GM12878 (cell line): Measurements from ENCODE around the gene SCARB1.

Source experiments
- CHD4 ChIP-seq: fragments of 200-600 bp; sonication (generic); IDR thresholded peaks from 2 replicates; pipeline ENCODE4 v1.6.1; 2016; ENCODE audit warnings: mild to moderate bottlenecking
- HDAC2 ChIP-seq: fragments of 200-600 bp; sonication (generic); IDR thresholded peaks from 2 replicates; pipeline ENCODE4 v1.6.1; 2017
- NR2C2 ChIP-seq: IDR thresholded peaks from 2 replicates; pipeline ENCODE4 v1.6.1; 2011; ENCODE audit warnings: borderline replicate concordance, low read depth; ENCODE audit not compliant: control insufficient read depth, insufficient read length
- PAX5 ChIP-seq: IDR thresholded peaks from 2 replicates; pipeline ENCODE4 v1.6.1; 2011; ENCODE audit warnings: low read depth, low read length, borderline replicate concordance
- PAX8 ChIP-seq: fragments of 450-650 bp; IDR thresholded peaks from 2 replicates; pipeline ENCODE4 v1.6.1; 2017; ENCODE audit warnings: mild to moderate bottlenecking, moderate library complexity
- PKNOX1 ChIP-seq: fragments of 450-650 bp; IDR thresholded peaks from 2 replicates; pipeline ENCODE4 v1.6.1; 2016; ENCODE audit warnings: mild to moderate bottlenecking
- POLR2A ChIP-seq: IDR thresholded peaks from 2 replicates; pipeline ENCODE4 v1.6.1; 2011; ENCODE audit warnings: low read depth, mild to moderate bottlenecking, low read length
- RB1 ChIP-seq: fragments of 450-650 bp; formaldehyde crosslinking; IDR thresholded peaks from 2 replicates; pipeline ENCODE4 v1.6.1; 2017; ENCODE audit warnings: mild to moderate bottlenecking, borderline replicate concordance
- REST ChIP-seq: IDR thresholded peaks from 2 replicates; pipeline ENCODE4 v1.6.1; 2012; ENCODE audit warnings: mild to moderate bottlenecking, low read depth, low read length
- SUZ12 ChIP-seq: fragments of 200-600 bp; sonication (generic); IDR thresholded peaks from one replicate; pipeline ENCODE4 v1.6.1; 2018; ENCODE audit warnings: antibody characterized with exemption, mild to moderate bottlenecking; ENCODE audit not compliant: unreplicated experiment
- YY1 ChIP-seq: IDR thresholded peaks from 2 replicates; pipeline ENCODE4 v1.6.1; 2011; ENCODE audit warnings: low read depth, mild to moderate bottlenecking, low read length
- ZNF384 ChIP-seq: IDR thresholded peaks from 2 replicates; pipeline ENCODE4 v1.6.1; 2012; ENCODE audit warnings: low read depth, mild to moderate bottlenecking, low read length, improper control_type of control experiment, borderline replicate concordance

- TF ChIP-seq RB1 (no peak), ZNF384 (no peak), NR2C2 (no peak), POLR2A (no peak), CHD4 (no peak), HDAC2 (no peak), PAX5 (no peak), PAX8 (no peak), REST (no peak), SUZ12 (no peak), YY1 (no peak), PKNOX1 (no peak)
These were observed 126.6 kb downstream of the SCARB1 start for GRCh38 chr12:124737040-124737419.
